ENCODE results near the gene PDS5A.
"Not testable (repeated sequence)": the region's sequence is repeated elsewhere in the genome, so short reads cannot be mapped to it uniquely, and the experiment has no call there.

The PDS5A gene

GRCh38 chr4:39905656-39906055 lies 72.1 kb downstream of the PDS5A start:
- no peak for DNase-seq (ENCODE audit: low read depth in 2 of 2)

DNA sequence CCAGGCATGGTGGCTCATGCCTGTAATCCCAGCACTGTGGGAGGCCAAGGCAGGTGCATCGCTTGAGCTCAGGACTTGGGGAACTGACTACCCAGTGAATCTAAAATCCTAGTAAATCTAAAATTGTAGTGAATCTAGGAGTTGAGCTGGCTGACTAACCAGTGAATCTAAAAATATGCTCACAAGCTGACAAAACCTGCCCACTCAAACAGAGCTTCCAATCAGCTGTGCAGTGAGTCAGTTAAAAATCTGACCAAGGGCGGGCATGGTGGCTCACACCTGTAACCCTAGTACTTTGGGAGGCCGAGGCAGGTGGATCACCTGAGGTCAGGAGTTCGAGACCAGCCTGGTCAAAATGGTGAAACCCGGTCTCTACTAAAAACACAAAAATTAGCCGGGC lies 72.7 kb downstream of the PDS5A start:
- DNase-seq (ENCODE audit: low read depth in 2 of 2): not testable (repeated sequence)

DNA sequence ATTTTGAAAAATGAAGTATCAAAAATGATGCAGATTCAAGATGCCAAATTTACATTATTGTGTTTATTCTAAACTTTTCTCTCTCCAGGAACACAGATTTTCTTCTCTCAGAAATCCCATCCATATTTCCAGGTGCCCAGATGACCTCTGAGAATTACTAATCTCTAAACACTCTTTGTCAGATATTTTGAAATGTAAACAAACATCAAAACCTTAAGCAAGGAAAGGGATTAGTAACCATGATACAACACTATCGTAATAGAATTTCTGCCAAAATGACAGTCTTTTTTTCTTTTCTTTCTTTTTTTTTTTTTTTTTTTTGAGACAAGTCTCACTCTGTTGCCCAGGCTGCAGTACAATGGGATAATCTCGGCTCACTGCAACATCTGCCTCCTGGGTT lies 76.7 kb downstream of the PDS5A start:
- no peak for DNase-seq (ENCODE audit: low read depth in 2 of 2)

GRCh38 chr4:39899291-39899690 lies 78.4 kb downstream of the PDS5A start:
- no peak for DNase-seq (ENCODE audit: low read depth in 2 of 2)

DNA sequence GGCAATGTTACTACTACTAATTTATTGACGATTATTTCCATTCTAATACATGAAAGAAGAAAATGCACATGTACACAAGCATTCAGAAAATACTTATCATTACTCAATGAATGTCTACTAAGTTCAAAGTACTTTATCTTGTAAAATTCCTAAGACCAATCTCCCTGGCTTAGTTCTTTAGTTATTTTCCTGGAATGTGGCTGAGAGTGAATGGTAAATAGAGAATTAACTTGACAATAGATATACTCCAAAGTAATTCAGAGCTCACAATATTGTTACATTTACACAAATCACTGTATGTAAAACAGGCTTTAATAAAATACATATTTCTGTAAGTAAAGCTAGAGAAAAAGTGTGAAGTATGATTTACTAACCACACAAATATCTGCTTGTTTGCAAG lies 79.7 kb downstream of the PDS5A start:
- DNase-seq (ENCODE audit: low read depth in 2 of 2): no peak

DNA sequence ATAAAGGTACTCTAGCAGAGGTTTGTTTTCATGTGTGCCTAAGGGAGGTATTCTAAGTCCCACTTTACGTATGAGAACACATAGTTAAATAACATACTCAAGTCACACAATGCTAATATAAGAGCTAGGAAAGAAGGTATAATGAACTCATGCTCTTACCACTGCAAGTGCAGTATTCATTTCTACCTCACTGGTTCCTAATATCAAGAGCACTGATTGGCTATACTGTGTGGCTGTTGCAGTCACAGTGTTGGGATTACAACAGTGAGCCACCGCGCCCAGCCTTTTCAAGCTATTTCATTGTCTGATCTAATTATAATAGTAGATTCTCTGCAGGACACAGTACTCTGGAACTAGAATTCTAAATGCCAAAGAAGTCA lies 84.0 kb downstream of the PDS5A start:
- no peak for DNase-seq (ENCODE audit: low read depth in 2 of 2)

DNA sequence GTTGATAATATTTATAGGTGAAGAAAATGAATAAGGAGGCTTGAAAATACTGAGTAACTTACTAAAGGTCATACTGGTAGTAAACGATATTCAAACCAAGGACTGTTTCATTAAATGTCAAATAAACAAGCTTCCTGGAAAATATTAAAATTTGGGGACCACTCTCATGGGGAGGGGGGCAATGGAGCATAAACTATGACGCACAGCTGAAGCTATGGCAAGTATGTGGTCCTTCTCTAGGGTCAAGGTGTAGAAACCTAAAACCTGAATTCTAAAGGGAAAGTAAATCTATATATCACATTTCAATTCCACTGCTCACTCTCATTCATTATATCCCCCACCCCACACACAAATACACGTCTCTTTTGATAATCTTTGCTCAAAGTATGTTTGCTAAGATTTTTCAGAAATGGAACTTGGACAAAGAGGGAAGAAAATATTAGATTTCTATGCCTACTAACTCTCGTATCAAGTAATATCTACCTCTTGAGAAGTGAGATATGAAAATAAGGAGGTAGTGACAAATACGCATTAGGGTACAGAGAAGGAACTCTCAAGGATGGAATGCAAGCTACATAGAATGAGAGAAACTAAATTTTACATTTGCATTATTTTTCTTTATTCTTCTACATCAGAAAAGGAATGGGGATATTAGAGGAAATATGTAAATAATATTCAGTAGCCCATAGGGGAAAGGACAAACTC lies 84.6 kb downstream of the PDS5A start:
- DNase-seq (ENCODE audit: low read depth in 2 of 2): no peak

DNA sequence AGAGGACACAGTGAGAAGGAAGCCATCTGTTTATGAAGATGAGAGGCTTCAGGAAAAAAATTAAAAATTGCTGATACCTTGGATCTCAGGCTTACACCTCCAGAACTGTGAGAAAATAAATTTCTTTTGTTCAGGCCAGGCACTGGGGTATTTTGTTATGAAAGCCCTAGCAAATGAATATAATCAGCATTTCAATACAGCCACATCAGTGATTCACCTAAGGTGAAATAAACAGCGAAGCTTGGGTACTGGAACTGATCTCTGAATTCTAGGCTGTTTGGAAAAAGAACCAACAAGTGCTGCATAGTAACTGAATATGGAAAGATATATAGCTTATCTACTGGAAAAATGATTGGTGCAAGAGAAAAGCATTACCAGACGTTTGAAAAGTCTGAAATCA lies 88.5 kb downstream of the PDS5A start:
- DNase-seq (ENCODE audit: low read depth in 2 of 2): no peak

- DNase-seq (ENCODE audit: low read depth in 2 of 2): no peak
Measured at GRCh38 chr4:39888541-39888940, 89.2 kb downstream of the PDS5A start.

GRCh38 chr4:39883646-39884045 lies 94.1 kb downstream of the PDS5A start:
- no peak for DNase-seq (ENCODE audit: low read depth in 2 of 2)

GRCh38 chr4:39881789-39882188 lies 95.9 kb downstream of the PDS5A start:
- no peak for DNase-seq (ENCODE audit: low read depth in 2 of 2)

- no peak for DNase-seq (ENCODE audit: low read depth in 2 of 2)
Measured at GRCh38 chr4:39877971-39878370, 99.7 kb downstream of the PDS5A start.

- DNase-seq (ENCODE audit: low read depth in 2 of 2): no peak
Measured at GRCh38 chr4:39873823-39874222, 103.9 kb downstream of the PDS5A start.

DNA sequence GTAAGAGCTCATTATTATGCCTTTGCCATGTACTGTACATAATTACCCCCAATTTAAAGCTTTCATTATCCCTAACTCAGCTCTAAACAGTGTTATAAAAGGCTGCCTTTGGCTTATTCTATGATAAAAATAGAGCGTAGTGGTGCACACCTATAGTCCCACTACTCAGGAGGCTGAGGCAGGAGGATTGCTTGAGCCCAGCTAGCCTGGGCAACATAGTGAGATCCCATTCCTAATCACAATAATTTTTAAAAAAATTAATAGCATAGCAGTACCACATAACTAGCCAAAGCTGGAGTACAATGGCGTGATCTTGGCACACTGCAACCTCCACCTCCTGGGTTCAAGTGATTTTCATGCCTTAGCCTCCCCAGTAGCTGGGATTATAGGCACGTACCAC lies 112.4 kb downstream of the PDS5A start:
- DNase-seq (ENCODE audit: low read depth in 2 of 2): no peak

DNA sequence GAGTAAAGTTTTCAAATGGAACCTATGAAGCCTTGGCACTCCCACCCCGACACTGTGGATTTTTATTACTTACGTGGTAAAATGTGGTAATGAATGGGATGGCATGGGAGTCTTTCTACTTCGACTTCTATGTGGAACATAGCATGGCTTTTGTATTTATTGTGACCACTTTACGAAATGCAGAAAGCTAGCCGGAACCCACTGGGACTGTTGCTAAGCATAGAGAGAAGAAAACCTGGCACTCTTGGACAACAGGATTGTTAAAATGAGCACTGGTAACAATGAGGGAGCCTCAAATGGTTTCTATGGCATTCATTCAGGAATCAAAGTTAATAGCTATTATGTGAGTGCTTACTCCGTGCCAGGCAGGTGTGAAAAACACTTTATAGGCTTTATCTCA lies 113.3 kb downstream of the PDS5A start:
- DNase-seq (ENCODE audit: low read depth in 2 of 2): no peak

DNA sequence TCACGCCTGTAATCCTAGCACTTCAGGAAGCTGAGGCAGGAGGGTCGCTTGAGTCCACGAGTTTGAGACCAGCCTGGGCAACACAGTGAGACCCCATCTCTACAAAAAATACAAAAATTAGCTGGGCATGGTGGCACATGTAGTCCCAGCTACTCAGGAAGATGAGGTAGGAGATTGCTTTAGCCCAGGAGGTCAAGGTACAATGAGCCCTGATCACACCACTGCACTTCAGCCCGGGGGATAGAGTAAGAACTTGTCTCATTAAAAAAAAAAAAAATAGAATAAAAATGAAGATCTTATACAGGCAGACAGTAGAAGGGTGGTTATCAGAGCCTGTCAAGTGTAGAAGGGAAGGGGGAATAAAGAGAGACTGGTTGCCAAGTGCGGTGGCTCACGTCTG lies 116.9 kb downstream of the PDS5A start:
- DNase-seq (ENCODE audit: low read depth in 2 of 2): no peak

GRCh38 chr4:39855909-39856512 lies 121.7 kb downstream of the PDS5A start:
- DNase-seq (ENCODE audit: low read depth in 2 of 2): no peak

- DNase-seq (ENCODE audit: low read depth in 2 of 2): no peak
Measured at GRCh38 chr4:39852636-39853035, 125.1 kb downstream of the PDS5A start.

- DNase-seq (ENCODE audit: low read depth in 2 of 2): no peak
Measured at GRCh38 chr4:39850727-39851126, 127.0 kb downstream of the PDS5A start.

DNA sequence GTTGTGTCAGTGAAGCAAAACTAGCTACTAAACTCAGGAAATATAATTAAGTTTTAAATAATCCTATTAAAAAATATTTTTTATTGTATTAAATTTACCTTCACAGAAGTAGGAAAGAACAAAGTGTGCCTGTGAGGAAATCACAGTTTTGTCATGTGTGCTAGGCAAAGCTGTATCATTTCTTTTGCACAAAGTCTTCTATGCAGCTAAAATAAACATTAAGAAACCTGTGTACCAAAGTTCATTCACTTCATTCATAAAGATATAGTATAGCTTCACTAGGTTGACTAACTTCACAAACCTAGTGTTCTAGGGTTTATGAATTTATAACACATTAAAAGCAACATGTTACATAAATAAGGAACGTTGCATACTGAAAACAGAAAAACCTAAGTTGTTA lies 131.0 kb downstream of the PDS5A start:
- no peak for DNase-seq (ENCODE audit: low read depth in 2 of 2)

GRCh38 chr4:39846120-39846519 lies 131.6 kb downstream of the PDS5A start:
- no peak for DNase-seq (ENCODE audit: low read depth in 2 of 2)

GRCh38 chr4:39841894-39842293 lies 135.8 kb downstream of the PDS5A start:
- DNase-seq (ENCODE audit: low read depth in 2 of 2): no peak

DNA sequence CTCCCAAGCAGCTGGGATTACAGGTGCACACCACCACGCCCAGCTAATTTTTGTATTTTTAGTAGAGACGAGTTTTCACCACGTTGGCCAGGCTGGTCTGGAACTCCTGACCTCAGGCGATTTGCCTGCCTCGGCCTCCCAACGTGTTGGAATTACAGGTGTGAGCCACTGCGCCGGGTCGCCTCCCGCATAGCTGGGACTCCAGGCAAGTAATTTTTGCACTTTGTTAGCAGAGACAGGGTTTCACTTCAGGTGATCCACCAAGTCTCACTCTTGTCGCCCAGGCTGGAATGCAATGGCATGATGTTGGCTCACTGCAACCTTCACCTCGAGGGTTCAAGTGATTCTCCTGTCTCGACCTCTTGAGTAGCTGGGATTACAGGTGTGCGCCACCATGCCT lies 137.2 kb downstream of the PDS5A start:
- DNase-seq (ENCODE audit: low read depth in 2 of 2): not testable (repeated sequence)

DNA sequence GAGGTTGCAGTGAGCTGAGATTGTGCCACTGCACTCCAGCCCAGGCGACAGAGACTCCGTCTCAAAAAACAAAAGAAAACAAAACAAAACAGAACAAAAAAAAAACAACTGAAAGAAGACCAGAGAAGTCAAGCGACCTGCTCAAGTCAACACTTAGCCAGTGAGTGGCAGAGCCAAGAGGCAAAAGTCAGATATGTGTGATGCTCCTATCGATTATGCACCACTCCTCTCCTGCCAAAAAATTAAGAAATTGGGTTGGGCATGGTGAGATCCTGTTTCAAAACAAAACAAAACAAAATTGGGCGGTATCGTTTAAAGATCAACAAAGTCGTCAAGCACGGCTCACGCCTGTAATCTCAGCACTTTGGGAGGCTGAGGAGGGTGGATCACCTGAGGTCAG lies 137.7 kb downstream of the PDS5A start:
- DNase-seq (ENCODE audit: low read depth in 2 of 2): no peak
